ENCODE measurements around the gene IL4. TPM values are rescaled to one million over a fixed set of nuclear protein-coding genes. Genes with fewer than 3 reads are reported as not detected.
A peak's percentile ranks its signal among the peaks of the same experiment; 100 is the strongest.

The IL4 gene
- total and polyA plus RNA-seq, 9 of the 15 experiments (the other 6 are each of a cell fraction or from before 2014, with no cell fraction given) = 0.22 to 0.62 TPM; not detected in 7

- CTCF ChIA-PET (ENCODE audit: low intra/inter-chr PET ratio) = no interaction called here
- BruUV-seq (replicated peaks) = no TSS peak
- ATAC-seq = no peak
Measured at GRCh38 chr5:132687995-132688394, 14.2 kb downstream of the IL4 start.

More at GRCh38 chr5:132687995-132688394, 14.2 kb downstream of the IL4 start:
- no peaks in the 10 kb centered on the region for H3K9me3 ChIP-seq (replicated peaks; ENCODE audit: control insufficient read depth, insufficient read depth, low read depth, low read length)
- TF ChIP-seq MAX (CRISPR knock-in tag; IDR thresholded peaks at IDR 0.05) = 0 out of 2 replicates have a peak, but pooled peaks have one; percentile 22
- no peak for TF ChIP-seq MAFG (tag; conservative IDR thresholded peaks at IDR 0.05)
- TF ChIP-seq POLR2AphosphoS5 (IDR thresholded peaks at IDR 0.05; ENCODE audit: control insufficient read depth, insufficient read depth, low read depth, low read length) = no peak
- no peak for TF ChIP-seq BMI1 (IDR thresholded peaks at IDR 0.05; ENCODE audit: low read length)
- no peak for TF ChIP-seq ZNF197 (CRISPR knock-in tag; IDR thresholded peaks at IDR 0.05; ENCODE audit: low read depth)
- no peak for TF ChIP-seq JUN (IDR thresholded peaks at IDR 0.05; ENCODE audit: borderline replicate concordance, low read depth, low read length)
- 0 out of 2 replicates have a peak, but pooled peaks have one; percentile 49 for TF ChIP-seq JUN (CRISPR knock-in tag; IDR thresholded peaks at IDR 0.05; ENCODE audit: borderline replicate concordance)
- TF ChIP-seq TFAP4 (CRISPR knock-in tag; IDR thresholded peaks at IDR 0.05; ENCODE audit: borderline replicate concordance) = no peak
- TF ChIP-seq ZSCAN29 (IDR thresholded peaks at IDR 0.05) = no peak
- no peak for TF ChIP-seq BRD4 (IDR thresholded peaks at IDR 0.05)
- no peak for TF ChIP-seq ILF3 (IDR thresholded peaks at IDR 0.05; ENCODE audit: borderline replicate concordance)
- no peak for TF ChIP-seq HDAC1 (IDR thresholded peaks at IDR 0.05)
- TF ChIP-seq SREBF2 (CRISPR knock-in tag; IDR thresholded peaks at IDR 0.05) = no peak
- no peak for TF ChIP-seq MEF2D (tag; conservative IDR thresholded peaks at IDR 0.05; ENCODE audit: low read depth)
- TF ChIP-seq DEAF1 (CRISPR knock-in tag; IDR thresholded peaks at IDR 0.05) = no peak
- TF ChIP-seq MIER1 (IDR thresholded peaks at IDR 0.05; ENCODE audit: low read depth) = no peak
- no peak for TF ChIP-seq THRB (CRISPR knock-in tag; conservative IDR thresholded peaks at IDR 0.05)
- TF ChIP-seq ATF2 (CRISPR knock-in tag; IDR thresholded peaks at IDR 0.05) = no peak
- no peaks in the 10 kb centered on the region for H3K36me3 ChIP-seq (ENCODE audit: control insufficient read depth, insufficient read depth, low read length)
- H3K27me3 ChIP-seq (ENCODE audit: control insufficient read depth in 2 of 2, insufficient read depth in 2 of 2, low read length in 2 of 2) = no peaks in the 10 kb centered on the region
- WGBS (ENCODE audit: insufficient coverage, low coverage, missing lambda C conversion rate) = 66% methylated on average over 5 of the region's 5 CpGs
- intact Hi-C loops (cut with micrococcal nuclease) = no loop called here
- no peak overlapping the region for H3K4me2 ChIP-seq (ENCODE audit: insufficient read depth, low read length)
- H4K20me1 ChIP-seq (replicated peaks; ENCODE audit: control insufficient read depth, insufficient read depth, low read length) = no peaks in the 10 kb centered on the region
- in situ Hi-C loops (cut with MboI) = no loop called here
- no peak overlapping the region for H2AFZ ChIP-seq (ENCODE audit: low read depth, low read length)
- POLR2A ChIA-PET = interaction anchor here (0.7 to 0.8 kb wide), 2 partner anchors 11 to 364 kb away, joined by 3 to 6 read pairs; partner anchors contain the start of gene HSPA4
- FAIRE-seq (no peak), DNase-seq (ENCODE audit: extremely low read depth in 1 of 4, low spot score in 3 of 4) (no peak)
- H3K79me2 ChIP-seq (ENCODE audit: control insufficient read depth, insufficient read depth, low read length) = no peaks in the 10 kb centered on the region
- no peak overlapping the region for H3K27ac ChIP-seq (ENCODE audit: extremely low read depth, low read depth, low read length)
- no peak overlapping the region for H3K4me3 ChIP-seq
- H3K9me1 ChIP-seq (ENCODE audit: control insufficient read depth, insufficient read depth, low read length) = no peaks in the 10 kb centered on the region
- peaks cover 7 to 30% of the 10 kb centered on the region in 2 experiments; a peak in 4 of 5 replicates for H3K4me1 ChIP-seq (replicated peaks in 1 of 2; ENCODE audit: control insufficient read depth in 2 of 2, insufficient read depth in 2 of 2, low read length in 2 of 2)
- no peak overlapping the region for H3K9ac ChIP-seq (ENCODE audit: insufficient read depth in 1 of 2, low read depth in 2 of 2, low read length in 2 of 2)

Data from K562 (cell line).